A549 treated with Hydrocortisone at 1 μM for 4 hours (cell line): ENCODE data around the gene CCR5. TPM values are rescaled to one million over a fixed set of nuclear protein-coding genes. Genes with fewer than 3 reads are reported as not detected.

Experiments used
- total RNA-seq: library from RNA; stranded (reverse); fragments of 200-300 nt; extraction: Qiagen RNA extraction; gene quantifications from 5 replicates; pipeline ENCODE4 v1.2.3, GENCODE V29; 2022

CCR5 gene
- total RNA-seq: not detected in 5 replicates

DNA sequence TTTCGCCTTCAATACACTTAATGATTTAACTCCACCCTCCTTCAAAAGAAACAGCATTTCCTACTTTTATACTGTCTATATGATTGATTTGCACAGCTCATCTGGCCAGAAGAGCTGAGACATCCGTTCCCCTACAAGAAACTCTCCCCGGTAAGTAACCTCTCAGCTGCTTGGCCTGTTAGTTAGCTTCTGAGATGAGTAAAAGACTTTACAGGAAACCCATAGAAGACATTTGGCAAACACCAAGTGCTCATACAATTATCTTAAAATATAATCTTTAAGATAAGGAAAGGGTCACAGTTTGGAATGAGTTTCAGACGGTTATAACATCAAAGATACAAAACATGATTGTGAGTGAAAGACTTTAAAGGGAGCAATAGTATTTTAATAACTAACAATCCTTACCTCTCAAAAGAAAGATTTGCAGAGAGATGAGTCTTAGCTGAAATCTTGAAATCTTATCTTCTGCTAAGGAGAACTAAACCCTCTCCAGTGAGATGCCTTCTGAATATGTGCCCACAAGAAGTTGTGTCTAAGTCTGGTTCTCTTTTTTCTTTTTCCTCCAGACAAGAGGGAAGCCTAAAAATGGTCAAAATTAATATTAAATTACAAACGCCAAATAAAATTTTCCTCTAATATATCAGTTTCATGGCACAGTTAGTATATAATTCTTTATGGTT lies at the start of gene CCR5:
Gene CCR5 (plus strand): TSS at position 108 of the 680 bp plus-strand sequence. CDS start 1,957 bp downstream, outside the sequence.

GRCh38 chr3:46353647-46354410 lies 16.9 kb upstream of the CCR5 start, which contains the start of gene CCR2:
Gene CCR2 (plus strand): TSS chr3:46354111. CDS start chr3:46357528, 3,417 bp downstream.

GRCh38 chr3:46406788-46407611 lies 36.3 kb downstream of the CCR5 start, which contains the start of the genes CCR5AS and CCRL2:
Gene CCR5AS (minus strand): TSS chr3:46407066.
Gene CCRL2 (plus strand): TSS chr3:46407259. CDS start chr3:46408080, 821 bp downstream.

Other genes with a start within 250 kb of the CCR5 start
- gene CCR1, start 162.6 kb upstream of the CCR5 start, total RNA-seq: not detected in 5 replicates
- not detected in 5 replicates for gene CCR3, start 128.5 kb upstream of the CCR5 start, total RNA-seq
- gene CCR2, start 16.8 kb upstream of the CCR5 start, total RNA-seq: not detected in 5 replicates
- 0.07 to 0.10 TPM (median 0.09 TPM) in 3 of 5 replicates, not detected in the others for gene CCRL2, start 36.3 kb downstream of the CCR5 start, total RNA-seq
- not detected in 5 replicates for gene LTF, start 94.0 kb downstream of the CCR5 start, total RNA-seq
- gene RTP3, start 127.0 kb downstream of the CCR5 start, total RNA-seq: not detected in 5 replicates
- 0.02 TPM in 1 of 5 replicates, not detected in the others for gene LRRC2, start 195.4 kb downstream of the CCR5 start, total RNA-seq
- gene FAM240A, start 241.6 kb downstream of the CCR5 start, total RNA-seq: not detected in 5 replicates